IPS-15b (cell line): Measurements from ENCODE around the gene MRPS24.
"Not testable (repeated sequence)": the region's sequence is repeated elsewhere in the genome, so short reads cannot be mapped to it uniquely, and the experiment has no call there.

Experiments
- H3K27me3 ChIP-seq: one replicate; pipeline ENCODE4 v1.6.1; 2013; ENCODE audit warnings: low read length; ENCODE audit not compliant: control insufficient read depth, insufficient read depth
- H3K36me3 ChIP-seq: one replicate; pipeline ENCODE4 v1.6.1; 2013; ENCODE audit warnings: low read length; ENCODE audit not compliant: control insufficient read depth, insufficient read depth
- H3K4me1 ChIP-seq: one replicate; pipeline ENCODE4 v1.6.1; 2013; ENCODE audit warnings: mild to moderate bottlenecking, low read length; ENCODE audit not compliant: control insufficient read depth, insufficient read depth
- H3K4me3 ChIP-seq: one replicate; pipeline ENCODE4 v1.5.1; 2013; ENCODE audit warnings: low read depth, low read length
- H3K9ac ChIP-seq: one replicate; pipeline ENCODE4 v1.6.1; 2013; ENCODE audit warnings: low read depth, mild to moderate bottlenecking, low read length
- H3K9me3 ChIP-seq: one replicate; pipeline ENCODE4 v1.6.1; 2013; ENCODE audit warnings: mild to moderate bottlenecking, low read length; ENCODE audit not compliant: control insufficient read depth, insufficient read depth

MRPS24 gene

DNA sequence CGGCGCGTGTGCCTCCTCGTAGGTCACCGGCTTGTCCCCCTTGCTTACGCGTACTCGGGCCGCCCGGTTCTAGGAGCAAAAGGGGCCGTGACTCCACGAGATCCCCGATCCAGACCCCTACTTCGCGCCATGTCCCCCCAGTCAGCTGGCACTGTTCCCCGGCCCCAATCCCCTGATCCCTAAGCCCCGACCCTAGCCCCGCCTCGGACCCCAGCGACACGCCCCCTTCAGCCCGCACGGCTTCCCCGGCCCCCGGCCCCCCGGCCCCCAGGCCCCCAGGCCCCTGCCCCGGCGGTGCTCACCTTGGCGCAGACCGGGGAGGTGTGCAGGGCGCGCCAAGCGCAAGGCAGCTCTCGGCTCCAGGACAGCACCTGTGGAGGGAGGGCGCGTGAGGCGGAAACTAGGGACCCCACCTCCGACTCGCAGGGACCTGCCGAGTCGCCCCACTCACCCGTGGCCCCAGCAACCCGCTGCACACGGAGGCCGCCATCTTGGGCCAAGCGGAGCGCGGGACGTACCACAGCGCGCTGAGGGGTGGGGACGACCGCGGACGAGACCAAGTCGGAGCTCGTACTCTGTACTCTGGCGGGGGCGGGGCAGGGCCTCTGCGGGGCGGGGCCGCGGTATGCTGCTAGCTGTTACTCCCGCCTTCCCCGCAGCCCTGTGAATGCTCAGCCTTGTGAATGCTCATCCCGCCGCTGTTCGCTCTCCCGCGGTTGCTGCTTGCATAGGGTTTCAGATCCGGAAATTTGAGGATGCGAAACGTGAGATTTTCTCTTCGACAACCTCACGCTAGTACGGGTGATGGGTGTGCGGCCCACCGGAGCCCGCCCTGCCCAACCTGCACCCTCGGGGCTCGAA, at the start of gene MRPS24:
Gene MRPS24, minus strand, starts transcription at position 512 of the 861 bp plus-strand sequence. Its CDS starts 22 bp downstream, at position 490.
- Histone ChIP-seq H3K4me3 (peak within 1 kb of the TSS; percentile 82), H3K9ac (peak within 1 kb of the TSS; percentile 78), H3K27me3 (no peaks in the 10 kb centered on the region), H3K4me1 (peaks cover 10% of the 10 kb centered on the region), H3K36me3 (peaks cover 9% of the 10 kb centered on the region), H3K9me3 (no peaks in the 10 kb centered on the region)

DNA sequence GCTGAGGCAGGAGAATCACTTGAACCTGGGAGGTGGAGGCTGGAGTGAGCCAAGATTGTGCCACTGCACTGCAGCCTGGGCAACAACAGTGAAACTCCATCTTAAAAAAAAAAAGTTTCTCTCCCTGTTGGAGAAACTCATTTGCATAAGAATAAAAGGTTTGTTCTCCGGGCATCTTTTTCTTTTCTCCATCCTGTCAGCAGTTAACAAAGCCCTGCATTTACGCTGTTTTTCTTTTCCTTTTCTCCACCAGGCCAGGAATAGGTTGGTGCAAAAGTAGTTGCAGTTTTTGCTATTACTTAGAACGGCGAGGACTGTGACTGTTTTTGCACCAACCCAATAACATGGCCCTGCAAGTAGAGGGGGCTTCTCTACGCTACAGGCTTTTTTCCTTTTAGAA, 46.6 kb upstream of the MRPS24 start:
- Histone ChIP-seq H3K9me3 (no peaks in the 10 kb centered on the region), H3K27me3 (no peaks in the 10 kb centered on the region), H3K4me3 (no peak overlapping the region), H3K9ac (no peak overlapping the region), H3K36me3 (peaks cover 4% of the 10 kb centered on the region), H3K4me1 (peaks cover 5% of the 10 kb centered on the region)

DNA sequence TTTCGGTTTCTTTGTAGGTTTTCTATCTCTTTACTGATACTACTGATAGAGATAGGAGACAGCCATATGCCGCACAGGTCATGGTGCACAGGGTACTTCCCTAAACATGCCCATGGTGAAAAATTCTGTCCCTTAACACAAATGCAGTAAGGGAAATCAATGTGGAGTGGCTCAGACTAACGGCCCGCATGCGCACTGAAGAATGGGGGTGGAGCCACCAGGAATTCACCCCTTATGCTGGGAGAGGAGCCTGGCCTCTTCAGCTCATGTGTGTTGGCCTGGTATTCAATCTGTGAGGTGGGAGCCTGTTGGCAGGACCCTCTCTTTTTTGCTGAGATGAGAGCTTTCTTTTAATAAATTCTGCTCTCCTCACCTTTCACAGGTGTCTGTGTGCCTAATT, 45.5 kb upstream of the MRPS24 start:
- H3K27me3 ChIP-seq: no peaks in the 10 kb centered on the region
- no peaks in the 10 kb centered on the region for H3K9me3 ChIP-seq
- H3K4me3 ChIP-seq: no peak overlapping the region
- peaks cover 5% of the 10 kb centered on the region for H3K4me1 ChIP-seq
- no peak overlapping the region for H3K9ac ChIP-seq
- peaks cover 4% of the 10 kb centered on the region for H3K36me3 ChIP-seq

DNA sequence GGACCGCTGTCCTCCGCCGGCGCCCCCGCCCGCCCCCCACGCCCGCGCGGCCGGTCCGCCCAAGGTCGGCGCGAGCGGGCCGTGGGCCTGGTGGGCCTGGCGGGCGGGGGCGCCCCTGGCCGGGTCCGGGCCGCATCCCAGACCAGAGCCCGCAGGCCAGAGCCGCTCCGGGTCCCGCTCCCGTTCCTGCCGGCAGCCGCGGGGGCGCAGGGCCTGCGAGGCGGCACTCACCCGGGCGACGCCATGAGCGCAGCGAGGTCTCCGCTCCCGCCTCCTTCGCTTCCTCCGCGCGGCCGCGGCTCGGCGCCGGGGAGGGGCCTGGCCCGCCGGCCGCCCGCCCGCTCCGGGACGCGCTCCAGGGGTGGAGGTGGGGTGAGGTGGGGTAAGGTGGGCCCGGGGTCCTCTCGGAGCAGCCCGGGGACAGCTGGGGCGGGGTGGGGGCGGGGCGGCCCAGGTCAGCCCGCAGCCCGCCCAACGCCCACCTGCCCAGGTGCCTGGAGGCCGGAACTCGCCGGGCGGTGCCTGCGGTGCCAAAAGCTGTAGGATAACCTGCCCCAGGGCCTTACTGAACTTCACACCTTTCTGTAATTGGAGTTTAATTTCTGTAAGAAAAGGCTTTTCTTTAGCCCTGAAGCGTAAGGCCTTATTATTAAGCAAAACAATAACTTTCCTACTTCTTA, 37.2 kb upstream of the MRPS24 start, which contains the start of gene URGCP:
Gene URGCP, minus strand, starts transcription at position 266 of the 680 bp plus-strand sequence. Its CDS starts 21 bp downstream, at position 245.
- Histone ChIP-seq H3K9me3 (no peaks in the 10 kb centered on the region), H3K9ac (no peak within 1 kb of the TSS), H3K36me3 (no peaks in the 10 kb centered on the region), H3K27me3 (peaks cover 2% of the 10 kb centered on the region), H3K4me1 (peaks cover 14% of the 10 kb centered on the region), H3K4me3 (peak within 1 kb of the TSS; percentile 64)

DNA sequence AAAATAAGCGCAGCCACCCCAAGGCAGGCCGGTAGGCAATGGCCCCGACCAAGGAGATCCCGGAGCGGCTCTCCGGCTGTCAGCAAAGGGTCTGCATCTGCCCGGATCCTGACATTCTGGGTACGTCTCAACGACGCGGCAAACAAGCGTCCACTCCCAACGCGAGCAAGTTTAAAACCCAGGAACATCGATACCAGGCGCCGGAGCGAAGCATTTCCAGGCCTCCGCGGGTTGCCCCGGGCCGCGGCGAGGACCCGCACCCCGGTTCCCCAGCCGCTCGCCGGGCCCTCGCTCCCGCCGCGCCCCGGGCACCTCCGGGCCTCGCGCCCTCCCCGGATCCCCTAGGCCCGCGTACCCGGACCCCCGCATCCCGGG, 36.6 kb upstream of the MRPS24 start:
- H3K36me3 ChIP-seq: no peaks in the 10 kb centered on the region
- H3K4me1 ChIP-seq: peaks cover 16% of the 10 kb centered on the region
- peaks cover 2% of the 10 kb centered on the region for H3K27me3 ChIP-seq
- H3K4me3 ChIP-seq: peak overlapping the region; percentile 64
- H3K9me3 ChIP-seq: no peaks in the 10 kb centered on the region
- H3K9ac ChIP-seq: no peak overlapping the region

DNA sequence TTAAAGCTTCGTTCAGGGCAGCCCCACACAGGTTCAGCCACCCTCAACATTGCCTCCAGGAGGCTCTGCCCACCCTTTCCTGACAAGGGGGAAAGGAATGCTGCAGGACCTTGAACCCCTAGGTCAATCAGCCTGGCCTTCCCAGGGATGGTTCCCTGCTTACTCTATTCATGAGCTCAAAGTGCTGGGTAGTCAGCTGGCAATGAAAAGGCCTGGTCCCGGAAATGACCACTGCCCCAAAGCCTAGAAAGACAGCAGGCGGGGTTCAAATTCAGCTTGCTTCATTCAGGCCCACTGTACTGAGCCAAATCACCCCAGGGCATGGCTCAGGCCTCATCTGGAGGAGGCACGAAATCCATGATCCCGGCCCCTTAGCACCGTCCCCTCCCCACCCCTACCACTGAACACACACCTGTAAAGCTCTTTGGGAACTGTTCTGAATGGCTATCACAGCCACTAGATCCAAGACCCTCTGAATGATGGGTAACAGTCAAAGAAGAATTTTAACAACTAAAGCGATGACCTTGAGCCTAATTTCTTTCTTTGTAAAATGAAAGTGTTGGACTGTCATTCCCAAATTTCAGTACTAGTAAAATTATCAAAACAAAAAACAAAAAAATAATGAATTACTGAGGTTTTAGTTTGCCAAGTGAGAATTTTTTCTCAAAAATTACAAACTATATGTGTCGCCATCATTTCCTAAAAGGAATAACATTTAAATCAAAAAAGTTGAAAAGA, 36.1 kb upstream of the MRPS24 start:
- H3K36me3 ChIP-seq: no peaks in the 10 kb centered on the region
- H3K9ac ChIP-seq: no peak overlapping the region
- H3K9me3 ChIP-seq: no peaks in the 10 kb centered on the region
- peaks cover 16% of the 10 kb centered on the region for H3K4me1 ChIP-seq
- H3K27me3 ChIP-seq: peaks cover 2% of the 10 kb centered on the region
- H3K4me3 ChIP-seq: peak overlapping the region; percentile 64

DNA sequence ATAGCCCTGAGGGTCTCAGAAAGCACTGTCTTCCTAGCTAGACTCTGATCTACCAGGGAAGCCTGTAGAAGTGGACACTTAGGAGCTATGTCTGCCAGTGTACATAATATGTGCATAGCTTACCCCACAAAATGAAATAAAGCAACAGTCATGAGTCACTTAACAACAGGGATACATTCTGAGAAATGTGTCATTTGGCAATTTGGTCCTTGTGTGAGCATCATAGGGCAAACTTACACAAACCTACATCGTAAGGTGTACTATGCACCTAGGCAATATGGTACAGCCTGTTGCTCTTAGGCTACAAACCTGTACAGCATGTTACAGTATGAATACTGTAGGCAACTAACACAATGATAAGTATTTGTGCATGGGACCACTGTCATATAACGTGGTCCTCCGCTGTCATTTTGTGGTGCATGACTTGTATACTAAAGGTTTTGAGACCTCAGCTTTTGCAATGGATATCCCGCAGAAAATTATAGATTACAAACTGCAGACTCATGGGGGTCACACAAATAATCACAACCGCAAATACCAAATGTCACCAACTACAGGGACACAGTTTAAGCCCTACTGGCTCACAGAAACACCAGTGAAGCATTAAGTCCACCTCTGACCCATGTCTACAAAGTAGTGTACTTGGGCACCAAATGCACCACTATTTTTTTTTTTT, 35.4 kb upstream of the MRPS24 start:
- Histone ChIP-seq H3K4me1 (peaks cover 16% of the 10 kb centered on the region), H3K9me3 (no peaks in the 10 kb centered on the region), H3K9ac (no peak overlapping the region), H3K36me3 (no peaks in the 10 kb centered on the region), H3K4me3 (peak overlapping the region; percentile 64), H3K27me3 (peaks cover 2% of the 10 kb centered on the region)

DNA sequence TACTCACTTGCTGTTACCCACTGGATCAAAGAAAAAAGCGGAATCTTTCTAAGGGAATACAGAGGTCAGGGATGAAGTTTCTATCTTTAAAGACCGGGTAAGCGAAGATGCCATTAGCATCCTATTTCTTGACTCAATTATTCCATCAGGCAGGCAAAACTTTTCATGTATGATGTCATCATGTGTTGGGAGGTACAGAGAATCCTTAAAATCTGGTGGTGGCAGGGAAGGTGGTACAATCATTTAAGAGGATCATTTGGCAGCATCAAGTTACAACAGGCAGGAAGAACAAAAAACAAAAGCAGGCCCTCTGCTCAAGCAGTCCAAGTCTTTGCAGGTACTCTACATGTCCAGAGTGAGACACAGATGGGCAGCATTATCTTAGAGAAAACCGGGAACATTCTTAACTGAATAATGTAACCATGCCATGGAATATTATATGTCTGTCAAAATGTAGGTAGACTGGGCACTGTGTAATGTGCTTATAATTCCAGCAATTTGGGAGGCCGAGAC, 33.3 kb upstream of the MRPS24 start:
- no peaks in the 10 kb centered on the region for H3K27me3 ChIP-seq

DNA sequence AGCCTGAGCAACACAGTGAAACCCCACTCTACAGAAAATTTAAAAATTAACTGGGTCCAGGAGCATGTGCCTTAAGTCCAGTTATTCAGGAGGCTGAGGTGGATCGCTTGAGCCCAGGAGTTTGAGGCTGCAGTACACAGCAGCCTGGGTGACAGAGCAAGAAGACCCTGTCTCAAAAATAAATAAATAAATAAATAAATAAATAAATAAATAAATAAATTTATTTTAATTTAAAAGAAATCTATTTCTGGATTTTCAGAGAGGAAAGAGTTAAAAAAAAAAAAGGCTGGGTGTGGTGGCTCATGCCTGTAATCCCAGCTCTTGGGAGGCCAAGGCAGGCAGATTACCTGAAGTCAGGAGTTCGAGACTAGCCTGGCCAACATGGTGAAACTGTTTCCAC, 29.3 kb upstream of the MRPS24 start:
- not testable (repeated sequence) for H3K9ac ChIP-seq, H3K36me3 ChIP-seq, H3K27me3 ChIP-seq, H3K4me3 ChIP-seq, H3K9me3 ChIP-seq, H3K4me1 ChIP-seq

More for the DNA sequence above, 33.3 kb upstream of the MRPS24 start:
- H3K36me3 ChIP-seq: no peaks in the 10 kb centered on the region
- H3K9me3 ChIP-seq: no peaks in the 10 kb centered on the region
- H3K4me3 ChIP-seq: no peak overlapping the region
- H3K4me1 ChIP-seq: peaks cover 16% of the 10 kb centered on the region
- H3K9ac ChIP-seq: no peak overlapping the region

DNA sequence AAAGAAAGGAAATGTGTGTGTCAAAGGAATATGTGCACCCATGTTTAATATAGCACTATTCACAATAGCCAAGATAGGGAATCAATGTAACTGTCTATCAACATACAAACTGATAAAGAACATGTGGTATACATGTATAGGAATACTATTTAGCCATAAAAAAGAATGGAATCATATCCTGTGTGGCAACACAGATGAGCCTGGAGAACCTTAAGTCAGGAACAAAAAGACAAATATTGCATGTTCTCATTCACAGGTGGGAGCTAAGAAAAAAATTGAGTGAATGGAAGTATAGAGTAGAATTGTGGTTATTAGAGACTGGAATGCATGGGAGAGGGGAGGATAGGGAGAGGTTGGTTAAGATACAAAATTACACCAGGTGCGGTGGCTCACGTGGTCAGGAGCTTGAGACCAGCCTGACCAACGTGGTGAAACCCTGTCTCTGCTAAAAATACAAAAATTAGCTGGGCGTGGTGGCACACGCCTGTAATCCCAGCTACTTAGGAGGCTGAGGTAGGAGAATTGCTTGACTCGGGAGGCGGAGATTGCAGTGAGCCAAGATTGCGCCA, 26.6 kb upstream of the MRPS24 start:
- Histone ChIP-seq H3K36me3 (no peaks in the 10 kb centered on the region), H3K9me3 (no peaks in the 10 kb centered on the region), H3K4me1 (no peaks in the 10 kb centered on the region), H3K9ac (no peak overlapping the region), H3K4me3 (no peak overlapping the region), H3K27me3 (no peaks in the 10 kb centered on the region)
